GM18867 (cell line): ENCODE results near the gene HEXD.

Source experiments
- ATAC-seq: cut with Tn5 transposase; IDR thresholded peaks from one replicate; pipeline ENCODE4 v1.9.1; 2021; ENCODE audit warnings: mild to moderate bottlenecking, moderate library complexity; ENCODE audit not compliant: unreplicated experiment

The HEXD gene

DNA sequence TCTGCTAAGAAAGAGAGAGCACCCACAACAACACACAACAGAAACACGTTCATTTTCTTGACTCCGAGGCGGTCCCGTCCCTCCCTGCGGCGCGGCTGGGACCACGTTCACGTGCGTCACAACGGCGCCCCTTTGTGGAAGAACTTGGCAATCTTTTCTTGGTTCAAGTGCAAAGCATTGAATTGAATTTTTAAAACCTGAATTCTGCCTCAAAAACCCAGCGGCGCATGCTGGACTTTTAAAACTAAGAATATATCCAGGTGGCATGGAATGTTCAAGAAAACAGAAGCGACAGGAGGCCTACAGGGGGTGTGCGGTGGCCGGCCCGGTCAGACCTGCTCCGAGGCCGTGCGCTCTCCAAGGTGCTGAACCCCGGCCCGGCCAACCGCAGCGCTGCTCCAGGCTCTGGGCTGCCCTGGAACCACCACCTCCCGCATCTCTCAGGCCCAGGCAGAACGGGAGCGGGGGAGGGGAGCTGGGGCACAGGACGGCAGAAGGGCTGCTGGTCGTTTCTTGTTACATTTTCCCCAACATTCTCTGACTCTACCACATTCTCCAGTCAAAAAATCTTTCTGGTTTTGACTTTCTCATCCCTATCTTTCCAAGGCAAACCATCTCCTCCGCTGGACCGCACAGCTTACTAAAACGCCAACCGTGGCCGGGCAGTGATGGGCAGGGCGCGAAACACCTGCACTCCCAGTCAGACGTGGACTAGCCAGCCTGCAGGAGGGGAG is 3.4 kb upstream of the HEXD start:
- no peak for ATAC-seq

DNA sequence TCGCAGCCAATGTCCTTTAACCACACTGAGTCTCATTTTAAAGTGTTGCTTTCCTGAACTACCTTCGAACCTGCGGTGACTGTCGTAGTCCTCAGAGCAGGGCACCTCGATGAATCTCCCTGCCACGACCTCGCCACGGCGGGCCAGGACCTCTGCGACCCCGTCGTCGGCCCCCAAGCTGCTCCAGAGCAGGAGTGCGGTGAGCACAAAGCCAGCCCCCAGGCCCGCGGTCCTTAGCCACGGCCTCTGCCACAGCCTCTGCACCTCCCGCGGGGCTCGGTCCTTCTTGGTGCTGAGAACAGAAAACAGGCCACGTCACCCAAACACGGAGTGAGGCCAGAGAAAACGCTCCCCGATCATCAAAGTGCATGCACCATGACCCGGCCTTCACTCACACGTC is 2.8 kb upstream of the HEXD start:
- no peak for ATAC-seq

GRCh38 chr17:82415786-82416185 is 2.4 kb upstream of the HEXD start:
- no peak for ATAC-seq

GRCh38 chr17:82416264-82416663 is 1.9 kb upstream of the HEXD start:
- no peak for ATAC-seq

- ATAC-seq: no peak
Measured at GRCh38 chr17:82416771-82417170, 1.4 kb upstream of the HEXD start.

- no peak for ATAC-seq
Measured at GRCh38 chr17:82419540-82419939, 1.4 kb downstream of the HEXD start.

DNA sequence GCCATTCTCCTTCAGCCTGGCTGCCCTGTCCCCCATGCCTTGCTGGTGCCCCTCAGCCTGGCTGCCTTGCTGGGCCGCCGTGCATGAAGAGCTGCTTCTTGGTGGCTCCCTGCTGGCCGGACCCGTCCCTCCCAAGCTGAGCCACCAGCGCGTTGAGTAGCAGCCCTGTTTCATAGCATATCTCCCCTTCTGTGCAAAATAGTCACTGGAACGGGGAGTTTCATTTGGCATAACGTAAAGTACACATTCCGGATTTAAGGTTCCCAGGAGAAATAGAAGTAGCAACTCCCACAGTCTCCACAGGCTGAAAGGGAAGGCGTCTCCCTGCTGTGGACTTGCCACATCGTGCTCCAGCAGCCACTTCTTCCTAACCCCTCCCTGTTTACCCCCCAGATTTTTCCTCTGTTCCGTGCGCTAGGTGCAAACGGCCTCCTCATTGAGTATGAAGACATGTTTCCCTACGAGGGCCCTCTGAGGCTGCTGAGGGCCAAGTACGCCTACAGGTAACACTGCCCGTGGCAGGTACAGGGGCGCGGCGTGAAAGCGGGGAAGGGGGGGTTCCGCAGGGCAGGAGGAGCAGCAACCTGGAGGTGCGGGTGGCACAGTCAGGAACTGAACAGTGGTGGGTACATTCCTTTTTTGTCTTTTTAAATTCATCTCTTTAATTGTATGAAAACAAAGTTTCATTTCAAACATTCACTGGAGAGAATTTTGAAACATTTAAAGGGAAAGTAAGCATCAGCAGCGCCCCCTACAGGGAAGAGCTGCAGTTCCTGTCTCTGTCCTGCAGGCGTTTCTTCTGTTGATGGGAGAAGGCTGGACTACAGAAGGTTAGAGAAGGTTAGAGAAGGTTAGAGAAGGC is 6.1 kb downstream of the HEXD start:
- ATAC-seq: no peak

GRCh38 chr17:82424863-82425159 is 6.7 kb downstream of the HEXD start:
- no peak for ATAC-seq

DNA sequence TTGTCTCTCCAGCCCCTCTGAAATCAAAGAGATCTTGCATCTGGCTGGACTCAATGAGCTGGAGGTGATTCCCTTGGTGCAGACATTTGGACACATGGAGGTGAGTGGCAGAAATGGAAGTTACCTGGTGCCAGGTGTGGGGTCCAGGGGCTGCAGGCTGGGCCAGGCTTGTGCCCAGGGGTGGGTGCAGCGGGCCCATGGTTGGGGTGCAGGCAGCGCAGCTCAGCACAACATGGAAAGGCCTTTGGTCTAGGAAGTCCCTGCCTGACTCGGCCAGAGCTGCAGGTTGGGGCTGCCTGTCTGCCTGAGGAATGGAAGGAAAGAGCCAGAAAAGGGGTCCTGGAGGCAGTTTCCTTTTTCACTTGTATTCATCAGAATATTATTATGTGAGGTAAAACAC is 10.4 kb downstream of the HEXD start:
- no peak for ATAC-seq

GRCh38 chr17:82429824-82430223 is 11.7 kb downstream of the HEXD start:
- no peak for ATAC-seq

DNA sequence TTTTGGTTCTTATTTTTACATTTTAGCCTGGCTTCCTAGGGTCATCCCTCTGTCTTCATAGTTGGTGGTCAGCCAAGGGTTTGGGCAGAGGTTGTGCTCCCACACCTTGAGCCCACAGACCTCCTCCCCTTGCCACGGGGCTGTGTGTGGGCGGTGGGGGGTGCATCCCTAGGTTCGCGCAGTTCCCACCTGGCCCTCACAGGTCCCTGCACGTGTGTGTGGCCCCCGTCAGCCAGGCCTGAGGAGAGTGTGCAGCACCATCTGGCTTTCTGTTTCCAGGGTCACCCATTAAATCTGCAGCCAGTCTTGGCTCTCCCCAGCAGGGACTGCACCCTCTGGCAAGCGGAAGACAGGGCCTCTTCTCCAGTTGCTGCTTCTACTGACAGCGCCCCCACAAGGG is 13.9 kb downstream of the HEXD start:
- no peak for ATAC-seq

DNA sequence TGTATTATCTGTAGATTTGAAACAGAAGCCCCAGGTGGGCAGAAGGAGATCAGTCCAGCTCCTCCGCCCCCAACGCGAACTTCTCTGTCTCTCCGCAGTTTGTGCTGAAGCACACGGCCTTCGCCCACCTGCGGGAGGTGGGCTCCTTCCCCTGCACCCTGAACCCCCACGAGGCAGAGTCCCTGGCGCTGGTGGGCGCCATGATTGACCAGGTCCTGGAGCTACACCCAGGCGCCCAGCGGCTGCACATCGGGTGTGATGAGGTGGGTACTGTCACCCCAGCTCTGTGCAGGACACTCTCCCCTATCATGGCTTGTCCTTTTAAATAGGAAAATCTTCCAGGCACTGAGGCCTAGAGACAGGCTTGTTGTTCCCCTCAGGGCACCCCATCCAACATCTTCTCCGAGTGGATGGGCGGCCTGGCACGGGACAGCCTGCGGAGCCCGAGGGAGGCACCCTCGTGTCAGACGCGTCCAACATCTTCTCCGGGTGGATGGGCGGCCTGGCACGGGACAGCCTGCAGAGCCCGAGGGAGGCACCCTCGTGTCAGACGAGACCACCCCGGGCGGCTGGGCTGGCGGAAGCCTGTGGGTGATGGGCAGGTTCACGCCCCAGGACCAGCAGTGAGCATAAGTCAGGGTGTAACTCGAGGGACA is 15.5 kb downstream of the HEXD start:
- no peak for ATAC-seq

DNA sequence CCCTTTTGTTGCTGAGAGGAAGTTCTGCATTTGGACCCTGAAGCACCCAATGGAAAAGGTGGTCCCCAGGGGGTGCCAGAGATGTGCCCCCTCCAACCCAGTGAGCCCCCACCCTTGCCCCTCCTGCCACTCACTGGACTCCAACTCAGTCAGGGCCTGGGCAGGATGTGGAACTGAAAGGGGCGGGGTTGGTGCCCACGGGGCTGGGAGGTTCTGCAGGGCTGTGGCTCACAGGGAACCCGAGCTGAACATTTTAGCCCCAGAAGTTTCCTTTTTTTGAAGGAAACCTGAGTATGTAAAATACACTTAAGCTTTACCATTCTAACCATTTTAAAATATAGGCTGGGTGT is 16.0 kb downstream of the HEXD start:
- ATAC-seq: no peak

GRCh38 chr17:82435103-82435502 is 17.0 kb downstream of the HEXD start:
- no peak for ATAC-seq

- no peak for ATAC-seq
Measured at GRCh38 chr17:82435601-82436583, 17.7 kb downstream of the HEXD start.

DNA sequence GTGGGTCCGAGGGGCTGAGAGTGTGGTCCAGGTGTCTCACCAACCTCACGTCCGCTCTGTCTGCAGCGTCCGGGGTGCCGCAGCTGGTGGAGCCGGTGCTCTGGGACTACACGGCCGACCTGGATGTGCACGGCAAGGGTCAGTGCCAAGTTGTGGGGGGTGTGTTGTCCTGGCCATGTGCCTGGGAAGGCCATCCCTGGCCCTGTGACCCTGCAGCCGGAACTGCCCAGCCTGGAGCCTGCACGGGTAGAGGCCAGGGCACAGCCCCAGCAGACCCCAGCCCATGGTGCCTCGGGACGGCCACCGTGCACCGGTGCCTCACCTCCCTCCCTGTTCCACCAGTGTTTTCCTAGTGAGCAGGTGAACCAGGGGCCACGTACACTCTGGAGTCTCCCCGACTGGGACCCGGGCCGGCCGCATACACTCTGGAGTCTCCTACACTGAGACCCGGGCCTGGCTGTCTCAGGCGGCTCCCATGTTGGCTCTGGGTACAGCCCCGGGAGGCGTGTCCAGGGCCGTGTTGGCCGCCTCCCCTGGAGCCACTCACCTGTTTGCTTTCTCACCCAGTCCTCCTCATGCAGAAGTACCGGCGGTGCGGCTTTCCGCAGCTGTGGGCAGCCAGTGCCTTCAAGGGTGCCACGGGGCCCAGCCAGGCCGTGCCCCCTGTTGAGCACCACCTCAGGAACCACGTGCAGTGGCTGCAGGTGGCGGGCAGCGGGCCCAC is 18.6 kb downstream of the HEXD start:
- no peak for ATAC-seq

- no peak for ATAC-seq
Measured at GRCh38 chr17:82437325-82437668, 19.1 kb downstream of the HEXD start.

- ATAC-seq: no peak
Measured at GRCh38 chr17:82438401-82439193, 20.4 kb downstream of the HEXD start.

DNA sequence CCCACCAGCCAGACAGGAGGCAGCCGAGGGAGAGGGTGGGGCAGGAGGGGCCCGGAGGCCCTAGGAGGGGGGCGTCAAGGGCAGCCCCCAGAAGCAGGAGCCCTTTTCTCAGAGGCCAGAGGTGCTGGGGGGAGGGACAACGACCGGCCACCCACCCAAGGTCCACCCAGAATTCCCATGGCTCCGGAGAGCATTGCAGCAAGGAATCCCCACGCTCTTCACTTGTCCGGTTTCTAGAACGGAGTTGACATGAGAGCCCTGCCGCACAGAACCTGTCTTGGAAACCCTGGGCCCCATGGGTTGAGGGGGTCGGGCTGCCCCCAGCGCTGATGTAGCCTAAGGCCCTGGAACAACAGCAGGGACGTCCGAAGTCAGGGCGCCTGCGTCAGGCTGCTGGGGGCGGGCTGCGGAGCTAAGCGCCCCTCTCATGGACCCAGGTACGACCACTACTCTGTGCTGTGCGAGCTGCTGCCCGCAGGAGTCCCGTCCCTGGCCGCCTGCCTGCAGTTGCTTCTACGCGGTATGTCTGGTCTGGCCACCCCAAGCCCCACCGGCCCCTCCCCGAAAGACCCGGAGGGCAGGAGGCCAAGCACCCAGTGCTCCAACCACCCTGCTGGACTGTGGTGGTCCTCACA is 21.2 kb downstream of the HEXD start:
- ATAC-seq: no peak
